ENCODE results near the gene BCAS4. TPM values are rescaled to one million over a fixed set of nuclear protein-coding genes. Genes with fewer than 3 reads are reported as not detected.

Gene BCAS4, protein sequence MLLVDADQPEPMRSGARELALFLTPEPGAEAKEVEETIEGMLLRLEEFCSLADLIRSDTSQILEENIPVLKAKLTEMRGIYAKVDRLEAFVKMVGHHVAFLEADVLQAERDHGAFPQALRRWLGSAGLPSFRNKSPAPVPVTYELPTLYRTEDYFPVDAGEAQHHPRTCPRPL
- total RNA-seq (2014; rRNA removed; shearing (Covaris generic)): 17.6 and 19.3 TPM in 2 replicates

GRCh38 chr20:50794846-50795634 lies at the start of gene BCAS4:
TSS of gene BCAS4 (plus strand) at chr20:50795061. CDS start at chr20:50795084, 23 bp downstream.
- H3K4me3 ChIP-seq (ENCODE audit: insufficient read depth, low read depth, low read length): peak within 1 kb of the TSS; percentile 85
- DNase-seq: peak; percentile 99
- H3K36me3 ChIP-seq (replicated peaks; ENCODE audit: control insufficient read depth, insufficient read depth, low read length): no peaks in the 10 kb centered on the region
- no peaks in the 10 kb centered on the region for H3K27me3 ChIP-seq (ENCODE audit: control insufficient read depth, insufficient read depth, low read length)

DNA sequence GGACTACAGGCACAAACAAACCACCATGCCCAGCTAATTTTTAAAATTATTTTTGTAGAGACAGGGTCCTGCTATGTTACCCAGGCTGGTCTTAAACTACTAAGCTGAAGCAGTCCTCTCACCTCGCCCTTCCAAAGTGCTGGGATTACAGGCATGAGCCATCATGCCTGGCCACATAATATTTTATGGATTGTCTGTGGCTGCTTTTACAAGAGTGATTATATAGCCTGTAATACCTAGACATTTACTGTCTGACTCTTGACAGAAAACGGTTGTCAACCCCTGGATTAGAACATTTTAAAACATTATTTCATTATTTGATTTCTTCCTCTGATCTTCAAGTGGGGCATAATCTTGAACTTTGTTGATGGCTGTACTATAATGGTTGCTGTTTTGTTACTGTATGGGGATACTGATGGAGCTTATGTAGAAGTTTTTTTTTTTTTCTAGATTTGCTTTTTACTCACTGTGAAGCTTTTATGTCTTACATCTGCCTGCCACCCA lies 49.2 kb upstream of the BCAS4 start:
- Histone ChIP-seq H3K36me3 (replicated peaks; ENCODE audit: control insufficient read depth, insufficient read depth, low read length) (peaks cover 11% of the 10 kb centered on the region), H3K4me3 (ENCODE audit: insufficient read depth, low read depth, low read length) (no peak overlapping the region), H3K27me3 (ENCODE audit: control insufficient read depth, insufficient read depth, low read length) (no peaks in the 10 kb centered on the region)
- no peak for DNase-seq

DNA sequence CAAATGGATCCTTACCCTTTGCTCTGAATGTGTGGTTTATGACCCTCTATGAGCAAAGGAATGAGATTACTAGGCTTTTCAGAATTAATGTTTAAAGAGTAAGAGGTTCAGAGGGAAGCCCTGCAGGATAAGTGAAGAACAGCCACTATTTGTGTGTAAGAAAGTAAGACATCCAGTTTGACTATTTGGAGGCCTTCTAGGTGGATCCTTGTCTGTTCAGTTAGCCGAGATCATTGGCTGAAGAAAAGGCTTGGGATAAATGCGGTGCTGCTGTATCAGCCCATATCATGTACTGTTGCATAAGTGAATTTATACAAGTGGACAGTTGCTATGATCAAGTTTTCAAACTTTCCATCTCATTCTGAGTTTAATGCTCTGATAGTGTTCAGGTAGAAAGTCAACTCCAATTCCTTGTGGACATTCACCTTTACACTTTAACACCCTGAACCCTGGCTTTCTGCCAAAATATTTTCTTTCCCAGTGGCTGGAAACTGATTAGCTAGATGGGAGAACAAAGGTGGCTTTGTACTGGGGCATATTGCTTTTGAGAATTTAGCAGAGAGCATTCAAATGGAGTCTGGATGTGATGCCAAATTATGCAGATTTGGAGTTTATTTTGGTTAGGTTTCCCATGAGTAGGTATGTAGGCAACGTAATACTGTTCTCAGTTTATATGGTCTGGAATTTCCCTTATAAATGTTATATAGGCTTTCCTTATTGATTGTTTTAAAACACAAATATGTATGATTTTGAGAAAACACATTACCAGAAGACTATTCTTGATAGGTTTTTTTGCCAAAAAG lies 48.5 kb upstream of the BCAS4 start:
- DNase-seq: no peak
- Histone ChIP-seq H3K36me3 (replicated peaks; ENCODE audit: control insufficient read depth, insufficient read depth, low read length) (peaks cover 11% of the 10 kb centered on the region), H3K4me3 (ENCODE audit: insufficient read depth, low read depth, low read length) (no peak overlapping the region), H3K27me3 (ENCODE audit: control insufficient read depth, insufficient read depth, low read length) (no peaks in the 10 kb centered on the region)

DNA sequence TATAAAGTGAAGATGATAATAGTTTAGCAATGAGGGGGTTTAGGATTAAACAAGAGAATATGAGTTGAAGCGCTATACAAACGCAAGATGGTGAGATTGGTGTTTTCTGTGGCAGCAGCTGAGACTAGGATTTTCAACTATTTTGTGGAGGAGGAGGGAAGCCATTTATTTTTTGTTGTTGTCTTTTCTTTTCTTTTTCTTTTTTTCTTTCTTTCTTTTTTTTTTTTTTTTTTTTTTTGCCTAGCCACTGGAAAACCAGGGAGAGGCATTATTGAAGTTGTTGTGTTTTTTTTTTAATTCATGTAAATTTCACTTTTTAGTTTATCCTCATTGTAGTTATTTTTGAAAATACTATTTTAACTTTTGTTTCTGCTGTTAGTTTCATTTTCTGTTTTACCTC lies 47.6 kb upstream of the BCAS4 start:
- Histone ChIP-seq H3K27me3 (ENCODE audit: control insufficient read depth, insufficient read depth, low read length) (no peaks in the 10 kb centered on the region), H3K4me3 (ENCODE audit: insufficient read depth, low read depth, low read length) (no peak overlapping the region), H3K36me3 (replicated peaks; ENCODE audit: control insufficient read depth, insufficient read depth, low read length) (peaks cover 11% of the 10 kb centered on the region)
- DNase-seq: no peak

DNA sequence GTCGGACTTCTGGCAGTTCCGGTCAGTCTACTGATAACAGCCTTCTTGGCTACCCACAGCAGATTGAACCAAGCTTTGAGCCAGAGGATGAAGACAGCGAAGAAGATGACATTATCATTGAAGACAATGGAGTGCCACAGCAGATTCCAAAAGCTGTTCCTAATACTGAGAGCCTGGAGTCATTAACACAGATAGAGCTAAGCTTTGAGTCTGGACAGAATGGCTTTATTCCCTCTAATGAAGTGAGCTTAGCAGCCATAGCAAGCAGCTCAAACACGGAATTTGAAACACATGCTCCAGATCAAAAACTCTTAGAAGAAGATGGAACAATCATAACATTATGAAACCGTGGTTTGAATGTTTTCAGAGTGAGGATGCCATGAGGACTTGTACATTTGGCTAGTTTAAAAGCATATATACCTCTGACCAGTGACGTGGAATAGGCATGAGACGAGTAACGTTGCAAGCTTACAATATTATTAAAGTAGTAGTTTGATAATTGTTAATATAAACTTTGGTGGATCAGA lies 44.7 kb upstream of the BCAS4 start:
- no peak for DNase-seq

GRCh38 chr20:50753152-50753551 lies 41.7 kb upstream of the BCAS4 start:
- Histone ChIP-seq H3K36me3 (replicated peaks; ENCODE audit: control insufficient read depth, insufficient read depth, low read length) (peaks cover 10% of the 10 kb centered on the region), H3K27me3 (ENCODE audit: control insufficient read depth, insufficient read depth, low read length) (no peaks in the 10 kb centered on the region), H3K4me3 (ENCODE audit: insufficient read depth, low read depth, low read length) (no peak overlapping the region)
- no peak for DNase-seq

More for the DNA sequence above, 44.7 kb upstream of the BCAS4 start:
- Histone ChIP-seq H3K27me3 (ENCODE audit: control insufficient read depth, insufficient read depth, low read length) (no peaks in the 10 kb centered on the region), H3K36me3 (replicated peaks; ENCODE audit: control insufficient read depth, insufficient read depth, low read length) (peaks cover 11% of the 10 kb centered on the region), H3K4me3 (ENCODE audit: insufficient read depth, low read depth, low read length) (no peak overlapping the region)

DNA sequence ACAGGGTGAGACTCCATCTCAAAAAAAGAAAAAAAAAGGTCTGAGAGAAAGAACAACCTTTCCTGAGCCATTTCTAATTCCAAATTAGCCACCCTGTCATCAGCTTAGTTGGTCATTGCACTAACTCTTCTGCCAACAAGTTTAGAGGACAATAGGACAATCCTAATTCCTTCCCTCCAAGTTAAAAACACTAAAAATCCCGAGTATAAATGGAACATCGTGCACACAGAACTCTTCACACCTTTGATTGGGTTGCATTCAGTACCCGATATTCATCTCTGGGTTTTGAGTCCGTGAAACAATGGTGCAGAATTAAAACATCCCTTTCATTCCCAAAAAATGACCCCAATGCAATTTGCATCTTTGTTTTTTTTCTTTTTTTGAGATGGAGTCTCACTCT lies 40.4 kb upstream of the BCAS4 start:
- Histone ChIP-seq H3K27me3 (ENCODE audit: control insufficient read depth, insufficient read depth, low read length) (no peaks in the 10 kb centered on the region), H3K36me3 (replicated peaks; ENCODE audit: control insufficient read depth, insufficient read depth, low read length) (peaks cover 8% of the 10 kb centered on the region), H3K4me3 (ENCODE audit: insufficient read depth, low read depth, low read length) (no peak overlapping the region)
- no peak for DNase-seq

- DNase-seq: no peak
- no peaks in the 10 kb centered on the region for H3K36me3 ChIP-seq (replicated peaks; ENCODE audit: control insufficient read depth, insufficient read depth, low read length)
- no peak overlapping the region for H3K4me3 ChIP-seq (ENCODE audit: insufficient read depth, low read depth, low read length)
- no peaks in the 10 kb centered on the region for H3K27me3 ChIP-seq (ENCODE audit: control insufficient read depth, insufficient read depth, low read length)
Measured at GRCh38 chr20:50756447-50756846, 38.4 kb upstream of the BCAS4 start.

DNA sequence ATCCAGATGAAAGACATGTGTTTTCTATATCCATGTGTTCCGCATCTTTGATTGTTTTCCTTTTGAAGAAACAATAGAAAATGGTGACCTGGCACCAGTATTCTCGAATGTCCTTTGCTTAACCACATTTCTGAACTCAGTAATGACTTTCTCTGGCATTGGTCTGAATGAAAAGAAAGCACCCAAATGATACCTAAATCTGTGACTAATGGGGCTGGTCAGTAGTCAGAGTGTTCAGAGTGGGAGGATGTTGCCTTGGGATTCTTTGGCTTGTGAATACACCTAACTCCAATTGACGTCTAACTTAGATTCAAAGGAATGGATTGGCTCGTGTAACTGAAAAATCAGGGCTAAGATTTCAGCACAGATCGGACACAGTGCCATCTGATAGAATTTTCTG lies 36.4 kb upstream of the BCAS4 start:
- DNase-seq: no peak

DNA sequence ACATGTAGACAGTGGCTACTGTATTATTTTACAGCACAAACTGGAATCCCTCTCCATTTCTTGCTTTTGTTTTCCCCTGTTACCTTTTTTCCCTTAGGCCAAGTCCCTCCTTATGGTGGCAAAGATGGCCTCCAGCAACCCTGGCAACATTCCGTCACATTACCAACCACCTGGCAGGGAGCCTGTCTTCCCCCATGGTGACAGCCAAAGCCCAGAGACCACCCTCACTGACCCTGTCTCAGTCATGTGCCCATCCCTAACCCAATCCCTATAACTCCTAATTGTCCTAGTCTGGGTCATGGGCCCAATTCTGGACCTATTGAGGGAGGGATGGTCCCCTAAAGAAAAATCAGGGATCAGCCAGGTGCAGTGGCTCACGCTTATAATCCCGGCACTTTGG lies 35.9 kb upstream of the BCAS4 start:
- Histone ChIP-seq H3K4me3 (ENCODE audit: insufficient read depth, low read depth, low read length) (no peak overlapping the region), H3K27me3 (ENCODE audit: control insufficient read depth, insufficient read depth, low read length) (no peaks in the 10 kb centered on the region), H3K36me3 (replicated peaks; ENCODE audit: control insufficient read depth, insufficient read depth, low read length) (no peaks in the 10 kb centered on the region)
- no peak for DNase-seq

More for the DNA sequence above, 36.4 kb upstream of the BCAS4 start:
- H3K4me3 ChIP-seq (ENCODE audit: insufficient read depth, low read depth, low read length): no peak overlapping the region
- no peaks in the 10 kb centered on the region for H3K27me3 ChIP-seq (ENCODE audit: control insufficient read depth, insufficient read depth, low read length)
- H3K36me3 ChIP-seq (replicated peaks; ENCODE audit: control insufficient read depth, insufficient read depth, low read length): no peaks in the 10 kb centered on the region

DNA sequence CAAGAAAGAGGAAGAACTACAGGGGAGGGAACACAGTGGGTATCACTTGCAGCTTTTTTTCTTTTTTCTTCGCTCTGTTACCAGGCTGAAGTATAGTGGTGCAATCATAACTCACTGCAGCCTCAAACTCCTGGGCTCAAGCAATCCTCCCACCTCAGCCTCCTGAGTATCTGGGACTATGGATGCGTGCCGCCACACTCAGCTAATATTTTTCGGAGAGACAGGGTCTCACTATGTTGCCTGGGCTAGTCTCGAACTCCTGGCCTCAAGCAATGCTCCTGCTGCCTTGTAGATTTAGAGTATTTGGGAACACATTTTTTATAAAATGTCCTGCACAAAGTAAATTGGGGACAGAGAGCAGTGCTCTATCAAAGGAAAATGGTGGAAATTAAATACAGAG lies 35.2 kb upstream of the BCAS4 start:
- Histone ChIP-seq H3K36me3 (replicated peaks; ENCODE audit: control insufficient read depth, insufficient read depth, low read length) (no peaks in the 10 kb centered on the region), H3K4me3 (ENCODE audit: insufficient read depth, low read depth, low read length) (no peak overlapping the region), H3K27me3 (ENCODE audit: control insufficient read depth, insufficient read depth, low read length) (no peaks in the 10 kb centered on the region)
- no peak for DNase-seq

- no peak overlapping the region for H3K4me3 ChIP-seq (ENCODE audit: insufficient read depth, low read depth, low read length)
- DNase-seq: no peak
- no peaks in the 10 kb centered on the region for H3K27me3 ChIP-seq (ENCODE audit: control insufficient read depth, insufficient read depth, low read length)
- H3K36me3 ChIP-seq (replicated peaks; ENCODE audit: control insufficient read depth, insufficient read depth, low read length): no peaks in the 10 kb centered on the region
Measured at GRCh38 chr20:50762045-50762422, 32.8 kb upstream of the BCAS4 start.

- H3K27me3 ChIP-seq (ENCODE audit: control insufficient read depth, insufficient read depth, low read length): no peaks in the 10 kb centered on the region
- H3K4me3 ChIP-seq (ENCODE audit: insufficient read depth, low read depth, low read length): no peak overlapping the region
- no peak for DNase-seq
- H3K36me3 ChIP-seq (replicated peaks; ENCODE audit: control insufficient read depth, insufficient read depth, low read length): no peaks in the 10 kb centered on the region
Measured at GRCh38 chr20:50762435-50763220, 32.2 kb upstream of the BCAS4 start.
